Loucy (cell line): ENCODE measurements around the gene GIPC2.

Experiments used
- EZH2phosphoT487 ChIP-seq: fragments of 200-600 bp; IDR thresholded peaks from 2 replicates; pipeline ENCODE4 v1.6.1; 2018; ENCODE audit warnings: antibody characterized with exemption, mild to moderate bottlenecking, moderate library complexity, borderline replicate concordance
- TF ChIP-seq, protein P1 (sequence below): fragments of 200-600 bp; sonication (generic); conservative IDR thresholded peaks from 2 replicates; pipeline ENCODE4 v1.5.1; 2014; ENCODE audit warnings: mild to moderate bottlenecking, antibody characterized with exemption, low read length

DNA sequence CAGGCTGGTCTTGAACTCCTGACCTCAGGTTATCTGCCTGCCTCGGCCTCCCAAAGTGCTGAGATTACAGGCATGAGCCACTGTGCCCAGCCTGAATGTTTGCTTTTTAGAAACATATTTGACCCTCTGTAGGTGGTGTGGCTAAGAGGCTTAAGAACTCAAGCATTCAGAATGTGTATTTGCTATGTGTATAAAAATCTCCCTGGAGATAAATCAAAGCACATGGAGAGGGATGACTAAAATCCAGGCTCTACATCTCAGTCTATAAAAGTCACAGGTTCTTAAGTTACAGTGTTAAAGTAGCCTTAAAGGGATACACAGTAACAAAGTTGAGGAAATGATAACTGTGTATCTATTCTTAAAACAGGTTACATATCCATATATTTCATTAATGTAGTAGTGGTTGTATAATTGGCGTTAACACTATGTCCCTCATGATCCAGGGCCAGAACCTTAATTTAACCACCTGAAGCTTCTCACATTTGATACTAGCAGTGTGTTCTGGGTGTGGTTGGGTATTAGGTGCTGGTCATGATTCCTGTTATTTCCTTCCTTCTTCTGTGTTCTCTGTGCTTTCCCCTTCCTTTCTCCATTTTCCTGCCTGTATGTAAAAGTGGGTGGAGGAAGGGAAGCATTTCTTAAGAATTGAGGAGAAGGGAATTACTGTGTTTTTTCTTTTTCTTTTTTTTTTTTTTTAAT, 16.2 kb downstream of the GIPC2 start:
- TF ChIP-seq, protein P1, sequence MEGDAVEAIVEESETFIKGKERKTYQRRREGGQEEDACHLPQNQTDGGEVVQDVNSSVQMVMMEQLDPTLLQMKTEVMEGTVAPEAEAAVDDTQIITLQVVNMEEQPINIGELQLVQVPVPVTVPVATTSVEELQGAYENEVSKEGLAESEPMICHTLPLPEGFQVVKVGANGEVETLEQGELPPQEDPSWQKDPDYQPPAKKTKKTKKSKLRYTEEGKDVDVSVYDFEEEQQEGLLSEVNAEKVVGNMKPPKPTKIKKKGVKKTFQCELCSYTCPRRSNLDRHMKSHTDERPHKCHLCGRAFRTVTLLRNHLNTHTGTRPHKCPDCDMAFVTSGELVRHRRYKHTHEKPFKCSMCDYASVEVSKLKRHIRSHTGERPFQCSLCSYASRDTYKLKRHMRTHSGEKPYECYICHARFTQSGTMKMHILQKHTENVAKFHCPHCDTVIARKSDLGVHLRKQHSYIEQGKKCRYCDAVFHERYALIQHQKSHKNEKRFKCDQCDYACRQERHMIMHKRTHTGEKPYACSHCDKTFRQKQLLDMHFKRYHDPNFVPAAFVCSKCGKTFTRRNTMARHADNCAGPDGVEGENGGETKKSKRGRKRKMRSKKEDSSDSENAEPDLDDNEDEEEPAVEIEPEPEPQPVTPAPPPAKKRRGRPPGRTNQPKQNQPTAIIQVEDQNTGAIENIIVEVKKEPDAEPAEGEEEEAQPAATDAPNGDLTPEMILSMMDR, result no peak
- TF ChIP-seq EZH2phosphoT487, result no peak
